ENCODE measurements around the gene SMURF2.
A peak's percentile ranks its signal among the peaks of the same experiment; 100 is the strongest.
"Not testable (repeated sequence)": the region's sequence is repeated elsewhere in the genome, so short reads cannot be mapped to it uniquely, and the experiment has no call there.

The SMURF2 gene

DNA sequence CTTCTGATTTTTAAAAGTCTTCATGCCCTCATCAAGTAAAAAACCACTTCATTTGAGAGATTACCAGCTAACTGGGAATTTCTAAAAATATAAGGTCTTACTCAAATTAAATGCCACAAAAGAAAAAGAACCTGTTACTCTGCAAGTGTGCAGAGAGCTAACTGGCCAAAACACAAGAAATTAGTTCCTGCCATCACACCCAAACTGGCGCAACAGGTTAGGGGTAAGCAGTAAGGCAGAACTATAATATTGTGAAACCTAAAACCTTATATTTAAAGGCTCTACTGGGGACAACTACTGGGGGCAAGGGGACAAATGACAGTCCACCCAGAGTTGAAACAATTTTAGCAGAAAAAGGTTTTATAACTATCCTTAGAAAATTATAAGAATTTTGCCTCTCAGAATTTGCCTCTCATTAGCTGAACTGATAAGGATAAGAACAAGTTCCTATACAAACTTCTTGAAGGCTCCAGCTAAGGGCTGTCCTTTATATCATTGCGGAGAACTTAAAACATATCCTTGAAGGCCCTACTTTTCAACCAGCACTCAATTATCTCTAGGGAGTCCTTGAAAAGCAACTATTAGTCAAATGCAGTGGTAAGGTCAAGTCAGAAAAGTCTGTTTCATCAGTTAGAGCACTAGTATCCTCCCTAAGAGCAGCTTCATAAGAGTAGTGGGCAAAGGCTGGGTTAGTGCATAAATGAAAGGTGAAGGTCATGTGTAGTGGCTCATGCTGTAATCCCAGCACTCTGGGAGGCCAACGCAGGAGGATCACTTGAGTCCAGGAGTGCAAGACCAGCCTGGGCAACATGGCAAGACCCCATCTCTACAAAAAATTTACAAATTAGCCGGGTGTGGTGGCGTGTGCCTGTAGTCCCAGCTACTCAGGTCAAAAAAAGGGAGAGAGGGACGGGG, 31.5 kb downstream of the SMURF2 start:
- no peak for DNase-seq (ENCODE audit: low read depth)

DNA sequence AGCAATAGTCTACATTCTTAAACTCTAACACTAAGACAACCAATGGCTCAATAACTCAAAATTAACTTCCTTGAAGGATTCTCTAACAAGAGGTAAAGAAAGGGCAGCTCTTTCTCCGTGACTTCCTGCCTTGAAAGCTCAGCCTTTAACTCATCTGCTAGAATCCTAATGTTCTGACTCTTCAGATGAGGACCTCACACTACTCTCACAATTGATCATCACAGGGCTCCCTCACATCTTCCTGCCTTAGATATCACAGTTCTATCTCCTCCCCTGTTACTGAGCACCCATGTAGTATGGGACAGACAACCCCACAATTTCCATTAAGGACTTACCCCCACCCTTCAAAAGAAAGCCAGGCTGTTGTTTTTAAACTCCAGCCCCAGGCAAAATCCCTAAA, 33.5 kb downstream of the SMURF2 start:
- no peak for DNase-seq (ENCODE audit: low read depth)

DNA sequence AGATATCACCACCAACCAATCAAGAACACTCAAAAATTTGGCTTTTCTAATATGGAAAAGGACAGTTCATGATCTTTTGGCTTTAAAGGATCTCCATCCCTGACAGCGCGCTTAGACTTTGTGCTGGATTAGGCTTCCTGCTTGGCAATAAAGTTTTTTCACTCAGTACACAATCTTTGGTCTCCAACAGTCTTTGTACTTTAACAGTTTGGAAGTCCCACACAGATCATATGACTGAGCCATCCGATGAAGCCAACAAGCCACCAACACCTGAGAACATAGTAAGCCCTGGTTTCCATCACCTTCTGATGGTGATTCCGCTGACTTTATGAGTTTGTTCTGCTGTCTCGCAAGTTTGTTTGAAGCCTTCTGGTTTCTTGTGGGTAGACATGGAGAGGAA, 34.3 kb downstream of the SMURF2 start:
- no peak for DNase-seq (ENCODE audit: low read depth)

DNA sequence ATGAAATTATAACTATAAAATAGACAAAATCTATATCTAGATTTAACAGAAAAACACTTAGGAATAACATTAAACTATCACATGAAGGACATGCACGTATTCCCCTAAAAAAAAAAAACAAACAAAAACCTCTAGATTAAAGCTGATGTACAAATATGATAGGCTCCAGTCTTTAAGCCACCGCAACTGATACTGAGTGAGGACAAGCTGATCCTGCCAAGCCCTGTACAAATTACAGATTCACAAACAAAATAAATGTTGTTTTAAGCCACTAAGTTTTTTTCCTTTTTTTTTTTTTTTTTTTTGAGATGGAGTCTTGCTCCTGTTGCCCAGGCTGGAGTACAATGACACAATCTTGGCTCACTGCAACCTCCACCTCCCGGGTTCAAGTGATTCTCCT, 35.3 kb downstream of the SMURF2 start:
- DNase-seq (ENCODE audit: low read depth), result no peak

DNA sequence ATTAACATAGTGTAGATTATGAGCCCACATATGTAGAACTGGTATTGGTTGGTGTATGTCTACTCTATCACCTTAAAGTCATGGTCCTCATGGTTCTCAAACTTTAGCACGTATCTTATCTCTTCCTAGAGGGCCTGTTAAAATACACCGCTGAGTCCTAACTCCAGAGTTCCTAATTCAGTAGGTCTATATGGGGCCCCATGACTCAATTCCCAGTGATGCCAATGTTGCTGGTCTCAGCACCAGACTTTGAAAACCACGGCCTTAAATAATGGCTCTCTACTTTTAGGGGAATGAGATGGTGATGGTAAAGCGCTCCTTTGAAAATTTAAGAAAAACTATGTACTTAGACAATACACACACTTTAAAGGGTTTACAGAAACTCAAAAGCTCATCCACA, 36.6 kb downstream of the SMURF2 start:
- DNase-seq (ENCODE audit: low read depth), result no peak

DNA sequence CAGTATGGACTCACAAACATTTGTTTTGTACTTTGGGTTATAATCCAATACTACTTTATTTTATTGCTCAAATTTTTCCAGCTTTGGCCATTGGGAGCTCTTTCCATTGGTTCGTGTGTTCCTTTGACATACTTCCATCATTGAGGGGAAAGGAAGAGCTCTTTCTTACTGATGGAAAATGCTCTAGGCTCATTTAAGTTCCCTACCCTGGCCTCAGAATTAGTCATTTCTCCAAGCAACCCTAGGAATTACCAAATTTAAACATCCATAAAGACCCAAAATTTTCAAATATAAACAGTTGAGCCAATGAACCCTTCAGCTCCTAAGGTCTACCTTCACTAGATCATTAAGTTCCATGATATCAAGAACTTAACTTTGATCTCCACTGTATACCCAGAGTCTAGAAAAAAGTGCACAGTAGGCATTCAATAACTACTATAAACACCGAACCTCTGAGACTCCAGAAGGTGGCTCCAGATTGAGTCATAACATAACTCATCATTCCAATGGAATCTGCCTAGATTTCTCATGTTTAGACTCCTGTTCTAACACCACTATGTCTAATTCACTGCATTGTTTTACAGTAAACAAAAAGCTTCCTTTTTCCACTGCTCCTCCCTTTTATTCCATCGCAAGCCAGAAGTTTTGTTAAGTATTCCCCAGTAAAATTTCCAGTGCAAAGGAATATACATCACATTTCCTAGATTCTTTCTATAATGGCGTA, 39.0 kb downstream of the SMURF2 start:
- DNase-seq (ENCODE audit: low read depth), result peak; percentile 93

DNA sequence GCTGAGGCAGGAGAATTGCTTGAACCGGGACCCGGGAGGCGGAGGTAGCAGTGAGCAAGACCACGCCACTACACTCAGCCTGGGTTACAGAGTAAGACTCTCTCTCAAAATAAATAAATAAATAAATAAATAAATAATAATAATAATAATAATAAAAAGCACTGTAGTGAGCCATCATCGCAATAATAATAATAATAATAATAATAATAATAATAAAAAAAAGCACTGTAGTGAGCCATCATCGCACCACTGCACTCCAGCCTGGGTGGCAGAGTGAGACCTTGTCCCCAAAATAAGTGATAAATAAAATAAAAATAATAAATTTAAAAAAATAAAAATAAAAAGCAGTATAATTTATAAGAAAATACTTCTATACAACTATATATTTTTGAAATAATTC, 40.3 kb downstream of the SMURF2 start:
- no peak for DNase-seq (ENCODE audit: low read depth)

DNA sequence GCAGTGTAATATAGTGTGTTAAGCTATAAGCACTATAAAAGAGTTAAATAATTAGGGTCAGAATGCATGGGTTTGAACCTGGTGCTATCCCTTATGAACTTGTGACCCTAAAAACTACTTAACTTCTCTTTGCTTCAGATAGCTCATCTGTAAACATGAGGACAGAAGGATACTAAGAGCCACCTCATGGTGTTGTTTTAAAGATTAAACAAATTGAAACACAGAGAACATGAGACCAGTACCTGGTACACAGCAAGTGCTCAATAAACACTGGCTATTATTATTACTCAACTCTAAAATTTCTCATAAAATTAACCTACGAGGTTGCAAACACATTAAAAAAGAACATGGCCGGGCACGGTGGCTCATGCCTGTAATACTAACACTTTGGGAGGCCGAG, 43.3 kb downstream of the SMURF2 start:
- no peak for DNase-seq (ENCODE audit: low read depth)

DNA sequence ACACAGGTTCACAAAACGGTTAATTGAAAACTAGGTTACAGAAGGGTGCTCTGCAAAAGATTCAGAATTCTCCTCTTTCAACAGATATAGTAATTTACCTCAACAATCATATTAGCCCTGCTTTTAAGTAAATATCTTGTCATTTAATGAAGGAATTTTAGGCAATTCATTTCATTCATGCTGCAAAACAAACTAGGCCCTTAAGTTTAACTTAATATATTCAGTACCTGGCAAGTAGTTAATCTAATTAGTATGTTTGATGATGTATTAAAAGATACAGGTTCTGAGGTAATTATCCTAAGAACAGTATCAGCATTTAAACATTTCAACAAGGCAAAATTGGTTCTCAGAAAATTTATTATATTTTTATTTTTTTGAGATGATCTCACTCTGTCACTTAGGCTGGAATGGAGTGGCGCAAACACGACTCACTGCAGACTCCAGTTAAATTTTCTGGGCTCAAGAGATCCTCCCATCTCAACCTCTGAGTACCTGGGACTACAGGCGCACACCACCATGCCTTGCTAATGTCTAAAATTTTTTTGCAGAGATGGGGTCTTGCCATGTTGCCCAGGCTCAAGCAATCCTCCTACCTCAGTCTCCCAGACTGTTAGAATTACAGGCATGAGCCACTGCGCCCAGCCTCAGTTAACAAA, 44.9 kb downstream of the SMURF2 start:
- DNase-seq (ENCODE audit: low read depth), result no peak

DNA sequence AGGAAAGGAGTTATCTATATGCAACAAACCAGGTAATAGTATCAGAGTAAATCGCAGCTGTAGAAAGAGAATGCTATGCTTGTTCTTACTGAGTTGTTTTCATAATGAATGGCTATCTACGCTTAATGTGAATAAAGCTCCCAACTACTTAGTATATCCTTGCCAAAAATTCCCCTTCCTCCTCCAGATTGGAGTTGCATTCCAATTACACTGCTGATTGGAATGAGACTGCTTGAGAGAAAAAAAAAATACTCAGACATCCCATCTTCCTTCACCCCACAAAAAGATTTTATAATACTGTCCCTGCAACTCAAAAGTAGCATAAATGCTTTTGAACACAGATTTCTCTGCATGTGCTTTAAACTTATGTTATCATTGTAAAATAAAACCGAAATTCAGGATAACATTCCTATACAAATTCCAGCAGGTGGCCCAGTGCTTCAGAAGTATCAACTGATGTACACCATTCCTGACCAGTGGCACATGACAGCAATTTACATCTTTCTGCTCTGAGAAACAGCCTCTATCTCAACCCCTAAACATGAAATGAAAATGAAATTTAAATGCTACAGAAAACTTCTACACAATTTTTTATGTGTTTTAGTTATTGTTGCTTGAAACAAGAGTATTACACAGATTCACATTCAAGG, 47.0 kb downstream of the SMURF2 start:
- DNase-seq (ENCODE audit: low read depth), result no peak

DNA sequence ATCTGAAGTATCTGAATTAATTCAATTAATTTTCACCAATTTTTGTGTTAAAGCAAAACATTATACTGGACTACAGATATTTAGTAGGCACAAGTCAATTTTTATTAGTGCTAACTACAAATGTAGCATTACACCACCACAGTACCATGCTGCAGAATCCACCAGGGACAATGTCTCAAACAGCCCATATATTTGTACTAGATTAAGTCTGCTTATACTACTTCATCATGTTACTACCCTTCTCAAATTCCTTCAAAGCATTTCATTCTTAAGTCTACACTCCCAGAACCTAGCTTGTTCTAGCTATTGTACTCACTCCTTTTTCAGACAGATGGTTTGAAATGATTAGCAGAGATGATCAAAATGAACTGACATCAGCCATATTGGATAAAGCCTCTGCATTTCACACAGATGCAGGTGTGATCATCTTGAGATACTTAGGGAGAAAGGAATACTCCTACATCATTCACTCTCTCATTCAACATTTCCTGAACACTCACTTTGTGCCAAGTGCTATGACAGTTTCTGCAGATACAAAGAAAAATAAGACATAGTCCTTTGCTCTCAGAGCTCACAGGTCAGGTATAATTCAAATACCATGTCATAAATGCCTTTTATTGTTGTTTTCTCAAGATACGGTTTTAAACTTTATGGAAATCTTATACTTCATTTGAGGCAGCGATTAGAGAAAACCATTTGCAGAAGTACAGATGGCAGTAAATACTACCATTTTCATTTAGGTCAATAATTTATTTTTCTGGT, 47.7 kb downstream of the SMURF2 start:
- DNase-seq (ENCODE audit: low read depth), result no peak

DNA sequence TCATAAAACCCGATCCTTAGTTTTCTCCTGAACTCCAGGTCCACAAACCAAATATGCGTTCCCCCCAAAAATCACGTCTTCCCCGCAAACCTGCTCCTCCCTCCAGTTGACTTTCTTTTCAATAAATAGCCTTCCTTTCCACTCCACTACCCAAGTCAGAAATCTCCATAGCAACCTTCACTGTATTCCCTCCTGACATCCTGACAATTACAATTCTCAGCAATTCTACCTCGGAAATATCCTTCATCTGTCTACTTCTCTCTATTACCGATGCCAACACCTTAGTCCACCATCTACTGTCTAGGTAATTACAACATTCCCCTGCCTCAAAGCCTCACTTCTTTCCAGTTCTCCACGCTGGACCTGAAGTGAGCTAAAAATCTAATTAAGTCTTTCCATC, 50.7 kb downstream of the SMURF2 start:
- no peak for DNase-seq (ENCODE audit: low read depth)

DNA sequence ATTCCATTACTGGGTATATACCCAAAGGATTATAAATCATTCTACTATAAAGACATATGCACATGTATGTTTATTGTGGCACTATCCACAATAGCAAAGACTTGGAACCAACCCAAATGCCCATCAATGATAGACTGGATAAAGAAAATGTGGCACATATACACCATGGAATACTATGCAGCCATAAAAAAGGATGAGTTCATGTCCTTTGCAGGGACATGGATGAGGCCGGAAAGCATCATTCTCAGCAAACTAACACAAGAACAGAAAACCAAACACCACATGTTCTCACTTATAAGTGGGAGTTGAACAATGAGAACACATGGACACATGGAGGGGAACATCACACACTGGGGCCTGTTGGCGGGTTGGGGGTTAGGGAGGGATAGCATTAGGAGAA, 51.9 kb downstream of the SMURF2 start:
- DNase-seq (ENCODE audit: low read depth), result not testable (repeated sequence)

DNA sequence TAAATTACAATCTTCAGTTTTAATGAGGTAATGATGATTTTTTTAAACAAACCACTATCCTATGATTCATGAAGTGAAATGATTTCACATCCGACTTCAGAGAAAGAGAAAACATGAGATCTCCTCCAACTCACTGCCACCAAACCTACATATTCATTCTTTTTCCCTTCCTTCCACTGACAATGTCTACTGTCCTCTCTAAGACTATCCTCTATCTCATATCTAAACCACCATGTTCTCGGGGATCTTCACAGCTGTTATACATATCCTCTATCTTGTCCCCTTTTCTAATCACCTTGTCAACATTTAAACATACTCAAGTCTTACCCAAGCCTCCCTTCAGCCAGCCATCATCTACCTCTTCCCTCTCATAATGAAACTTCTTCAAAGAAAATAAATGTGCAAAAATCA, 53.5 kb downstream of the SMURF2 start:
- DNase-seq (ENCODE audit: low read depth), result no peak

DNA sequence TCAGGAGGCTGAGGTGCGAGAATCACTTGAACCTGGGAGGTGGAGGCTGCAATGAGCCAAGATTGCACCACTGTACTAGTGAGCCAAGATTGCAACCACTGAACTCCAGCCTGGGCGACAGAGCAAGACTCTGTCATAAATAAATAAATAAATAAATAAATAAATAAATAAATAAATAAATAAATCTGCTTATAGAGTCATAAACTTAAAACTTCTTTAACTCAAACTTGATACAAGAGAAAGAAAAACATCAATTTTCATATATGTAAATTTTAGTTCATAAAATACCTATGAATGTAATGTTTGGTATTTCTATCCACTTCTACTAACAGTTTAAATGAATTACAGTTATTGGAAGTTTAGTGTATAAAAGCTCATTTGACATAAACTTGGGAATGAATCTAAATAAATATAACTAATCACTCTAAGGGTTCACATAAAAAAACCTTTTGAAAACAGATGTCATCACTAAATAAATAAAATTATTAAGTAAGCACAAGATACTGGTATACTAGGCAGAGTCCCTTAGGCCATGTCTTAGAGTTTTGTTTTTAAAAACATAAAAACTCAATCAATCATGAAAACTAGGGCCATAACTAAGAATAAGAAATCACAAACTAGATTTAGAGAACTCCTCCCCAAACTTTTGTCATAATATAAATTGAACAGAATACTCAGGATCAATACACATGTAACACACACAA, 54.1 kb downstream of the SMURF2 start:
- no peak for DNase-seq (ENCODE audit: low read depth)

DNA sequence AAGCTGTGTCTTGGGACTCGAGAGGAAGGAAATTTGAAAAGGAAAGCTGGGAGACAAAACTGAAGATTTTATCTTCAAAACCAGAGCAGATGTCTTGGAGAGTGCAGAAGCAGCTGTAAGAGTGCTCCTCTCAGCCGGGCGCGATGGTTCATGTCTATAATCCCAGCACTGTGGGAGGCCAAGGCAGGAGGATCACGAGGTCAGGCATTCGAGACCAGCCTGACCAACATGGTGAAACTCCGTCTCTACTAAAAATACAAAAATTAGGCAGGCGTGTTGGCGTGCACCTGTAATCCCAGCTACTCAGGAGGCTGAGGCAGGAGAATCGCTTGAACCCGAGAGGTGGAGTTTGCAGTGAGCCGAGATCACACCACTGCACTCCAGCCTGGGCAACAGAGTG, 57.6 kb downstream of the SMURF2 start:
- DNase-seq (ENCODE audit: low read depth), result not testable (repeated sequence)

DNA sequence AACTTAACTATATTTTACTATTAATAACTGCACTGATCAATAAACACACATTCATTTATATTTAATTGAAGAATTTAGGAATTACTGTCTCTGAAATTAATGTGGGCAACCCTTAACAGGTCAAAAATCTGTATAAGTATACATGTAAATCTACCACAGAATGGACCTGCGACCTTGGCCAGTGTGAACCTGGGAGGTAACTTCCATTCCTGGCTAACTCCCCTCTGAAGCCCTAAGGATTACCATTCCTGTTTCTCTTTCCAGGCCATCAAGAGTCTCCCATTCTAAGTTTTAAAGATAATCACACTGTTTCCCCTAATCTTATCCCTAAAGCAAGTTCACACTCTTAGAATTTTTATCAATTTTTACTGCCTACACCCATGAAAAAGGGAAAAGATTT, 58.1 kb downstream of the SMURF2 start:
- DNase-seq (ENCODE audit: low read depth), result no peak

DNA sequence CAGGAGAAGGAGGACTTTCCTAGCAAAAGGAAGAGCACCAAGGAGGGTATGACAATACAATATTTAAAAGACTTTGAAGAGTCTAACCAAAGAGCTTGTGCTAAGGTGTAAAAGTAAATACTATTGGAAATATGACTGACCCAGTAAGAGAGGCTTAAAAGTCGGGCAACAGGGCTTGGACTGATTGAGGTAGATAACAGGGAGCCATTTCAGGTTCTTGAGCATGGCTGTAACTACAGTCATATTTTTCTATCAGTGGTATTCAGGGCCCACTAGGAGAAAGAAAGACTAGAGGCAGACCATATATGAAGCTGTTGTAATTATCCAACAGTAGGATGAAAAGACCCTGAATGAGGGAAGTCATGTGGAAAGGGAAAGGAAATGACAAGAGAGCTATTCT, 62.3 kb downstream of the SMURF2 start:
- no peak for DNase-seq (ENCODE audit: low read depth)

DNA sequence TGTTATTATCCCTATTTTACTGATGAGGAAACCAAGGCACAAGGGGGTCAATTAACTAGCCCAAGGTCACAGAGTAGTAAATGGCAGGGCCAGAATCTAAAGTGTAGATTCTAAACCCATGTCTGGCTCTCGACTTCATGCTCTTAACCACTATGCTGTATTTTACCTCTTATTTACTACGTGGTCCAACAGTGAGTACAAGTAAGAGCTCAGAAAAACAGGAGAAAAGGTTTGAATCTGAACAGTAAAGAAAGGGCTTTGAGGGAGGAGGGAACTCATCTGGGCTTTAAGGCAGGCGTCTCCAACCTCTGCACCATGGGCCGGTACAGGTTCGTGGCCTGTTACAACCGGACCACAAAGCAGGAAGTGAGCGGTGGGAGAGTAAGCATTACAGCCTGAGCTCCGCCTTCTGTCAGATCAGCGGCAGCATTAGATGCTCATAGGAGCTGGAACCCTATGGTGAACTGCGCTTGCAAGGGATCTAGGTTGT, 62.9 kb downstream of the SMURF2 start:
- no peak for DNase-seq (ENCODE audit: low read depth)

DNA sequence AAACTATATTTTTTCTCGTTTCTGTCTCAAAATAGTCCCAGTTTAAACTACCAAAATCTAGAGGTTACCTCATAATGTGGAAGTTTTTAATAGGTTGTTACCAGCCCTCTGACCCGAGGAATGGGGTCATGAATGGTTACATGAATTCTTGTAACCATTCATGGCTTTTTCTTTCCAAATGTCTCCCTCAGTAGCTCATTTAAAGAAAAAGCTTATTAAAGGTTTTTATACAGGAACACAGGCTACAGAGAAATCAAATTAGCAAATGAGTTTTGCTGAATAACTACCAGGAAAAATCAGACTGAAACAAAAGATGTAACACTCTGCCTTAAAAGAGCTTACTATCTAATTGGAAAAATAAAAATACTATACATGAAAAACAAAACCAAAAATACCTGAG, 63.4 kb downstream of the SMURF2 start:
- no peak for DNase-seq (ENCODE audit: low read depth)

DNA sequence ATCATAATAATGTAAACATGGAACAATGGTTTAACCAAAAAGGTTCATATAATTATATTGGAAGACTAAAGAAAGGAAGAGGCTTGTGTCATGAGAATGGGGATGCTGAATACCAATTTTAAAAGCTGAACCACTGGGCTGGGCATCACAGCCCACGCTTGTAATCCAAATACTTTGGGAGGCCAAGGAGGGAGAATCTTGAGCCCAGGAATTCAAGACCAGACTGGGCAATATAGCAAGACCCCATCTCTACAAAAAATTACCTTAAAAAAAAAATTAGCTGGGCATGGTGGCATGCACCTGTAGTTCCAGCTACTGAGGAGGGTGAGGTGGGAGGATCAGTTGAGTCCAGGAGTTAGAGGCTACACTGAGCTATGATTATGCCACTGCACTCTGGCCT, 65.1 kb downstream of the SMURF2 start:
- DNase-seq (ENCODE audit: low read depth), result no peak

Data from HS-5 (cell line).